Karpas-422 (cell line): ENCODE measurements around the gene MAG. TPM values are rescaled to one million over a fixed set of nuclear protein-coding genes. Genes with fewer than 3 reads are reported as not detected.
A peak's percentile ranks its signal among the peaks of the same experiment; 100 is the strongest.

ENCODE experiments used
- DNase-seq: peaks from one replicate; pipeline ENCODE4 v3.0.0-alpha.2; 2015
- H2AFZ ChIP-seq: fragments of 200-600 bp; sonication (generic); 2 replicates; pipeline ENCODE4 v1.6.1; 2014; ENCODE audit warnings: antibody characterized with exemption, low read length, mixed read lengths
- H3K27ac ChIP-seq: fragments of 200-600 bp; sonication (generic); 2 replicates; pipeline ENCODE4 v1.5.1; 2014; ENCODE audit warnings: mild to moderate bottlenecking, low read length, moderate library complexity
- H3K27me3 ChIP-seq: fragments of 200-600 bp; sonication (generic); 2 replicates; pipeline ENCODE4 v1.6.1; 2014; ENCODE audit warnings: low read length, mixed read lengths
- H3K36me3 ChIP-seq: fragments of 200-600 bp; sonication (generic); 2 replicates; pipeline ENCODE4 v1.6.1; 2014; ENCODE audit warnings: low read length, mixed read lengths; ENCODE audit not compliant: insufficient read depth
- H3K4me1 ChIP-seq: fragments of 200-600 bp; sonication (generic); 2 replicates; pipeline ENCODE4 v1.6.1; 2014; ENCODE audit warnings: mild to moderate bottlenecking, low read length, mixed read lengths
- H3K4me2 ChIP-seq: fragments of 200-600 bp; sonication (generic); 2 replicates; pipeline ENCODE4 v1.6.1; 2014; ENCODE audit warnings: low read length, low read depth, mild to moderate bottlenecking; ENCODE audit not compliant: poor library complexity, severe bottlenecking
- H3K4me3 ChIP-seq: fragments of 200-600 bp; sonication (generic); 2 replicates; pipeline ENCODE4 v1.5.1; 2014; ENCODE audit warnings: mild to moderate bottlenecking, antibody characterized with exemption, low read length, mixed read lengths
- H3K79me2 ChIP-seq: fragments of 200-600 bp; sonication (generic); 2 replicates; pipeline ENCODE4 v1.6.1; 2014; ENCODE audit warnings: mild to moderate bottlenecking, low read length, mixed read lengths
- H3K9ac ChIP-seq: fragments of 200-600 bp; sonication (generic); 2 replicates; pipeline ENCODE4 v1.6.0; 2014; ENCODE audit warnings: low read length
- H3K9me2 ChIP-seq: fragments of 200-600 bp; sonication (generic), shearing (Covaris generic); replicated peaks from 2 replicates; pipeline ENCODE4 v1.6.0; 2014; ENCODE audit warnings: mild to moderate bottlenecking, low read length, moderate library complexity; ENCODE audit not compliant: insufficient read depth
- H3K9me3 ChIP-seq: fragments of 300-700, 200-600 bp; sonication (generic); 2 replicates; pipeline ENCODE4 v1.6.1; 2014; ENCODE audit warnings: low read length, mixed read lengths
- H4K20me1 ChIP-seq: fragments of 200-600 bp; sonication (generic); 2 replicates; pipeline ENCODE4 v1.6.1; 2014; ENCODE audit warnings: mild to moderate bottlenecking, antibody characterized with exemption, low read length, low read depth; ENCODE audit not compliant: insufficient read depth
- total RNA-seq: library from RNA; depleted of rRNA; stranded (reverse); fragments of >200 nt; shearing (Covaris generic); gene quantifications from 2 replicates; pipeline ENCODE4 v1.2.3, GENCODE V29; 2014; ENCODE audit warnings: low replicate concordance

The MAG gene
- total RNA-seq, 1 experiment from 2014 or later, result not detected

DNA sequence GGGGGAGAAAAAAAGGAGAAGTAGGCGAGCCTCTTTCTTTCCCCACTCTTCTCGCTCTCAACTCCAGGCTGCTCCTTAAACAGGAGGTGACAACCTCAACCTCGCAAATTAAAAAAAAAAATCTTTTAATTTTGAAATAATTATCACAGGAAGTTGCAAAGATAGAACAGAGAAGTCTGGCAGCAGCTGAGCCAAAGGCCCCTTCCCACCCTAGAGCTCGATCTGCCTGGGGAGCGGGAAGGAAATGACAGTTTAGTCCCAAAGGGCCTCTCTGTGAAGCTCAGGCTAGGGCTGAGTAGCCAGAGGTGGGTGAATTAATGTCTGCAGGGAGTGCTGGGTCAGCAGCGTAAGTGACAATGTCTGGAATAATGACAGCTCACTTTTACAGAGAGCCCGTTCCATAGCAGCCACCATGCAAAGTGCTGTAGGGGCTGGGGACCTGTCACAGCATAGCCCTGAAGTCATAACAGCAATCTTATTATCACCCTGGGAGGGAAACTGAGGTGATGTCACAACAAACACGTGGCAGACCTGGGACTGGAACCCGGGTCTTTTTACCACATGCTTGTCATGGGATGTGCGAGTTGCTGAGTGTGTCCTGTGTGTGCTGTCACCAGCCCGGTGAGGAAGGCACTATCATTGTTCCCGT lies 28.2 kb downstream of the MAG start:
- Histone ChIP-seq H2AFZ (no peak overlapping the region), H3K4me1 (peaks cover 63% of the 10 kb centered on the region), H3K79me2 (no peaks in the 10 kb centered on the region), H3K9me2 (no peaks in the 10 kb centered on the region), H3K9me3 (peaks cover 4% of the 10 kb centered on the region), H3K4me3 (peak overlapping the region; percentile 51), H3K9ac (peak overlapping the region; percentile 55), H3K27ac (peak overlapping the region; percentile 73), H4K20me1 (no peaks in the 10 kb centered on the region), H3K36me3 (no peaks in the 10 kb centered on the region), H3K4me2 (peak overlapping the region; percentile 70), H3K27me3 (no peaks in the 10 kb centered on the region)
- peak; percentile 87 for DNase-seq

DNA sequence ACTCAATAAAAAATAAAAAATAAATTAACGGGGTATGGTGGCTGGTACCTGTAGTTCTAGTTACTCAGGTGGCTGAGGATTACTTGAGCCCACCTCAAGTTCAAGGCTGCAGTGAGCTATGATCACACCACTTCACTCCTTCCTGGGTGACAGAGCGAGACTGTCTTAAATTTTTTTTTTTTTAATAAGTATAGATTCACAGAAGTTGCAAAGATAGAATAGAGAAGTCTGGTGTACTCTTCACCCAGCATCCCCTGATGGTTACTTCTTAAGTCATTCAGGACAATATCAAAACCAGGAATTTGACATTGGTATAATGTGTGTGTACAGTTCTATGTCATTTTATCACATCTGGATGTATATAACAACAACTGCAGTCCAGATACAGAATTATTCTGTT lies 29.3 kb downstream of the MAG start:
- no peaks in the 10 kb centered on the region for H3K9me2 ChIP-seq
- no peak overlapping the region for H3K4me3 ChIP-seq
- peak overlapping the region; percentile 55 for H3K9ac ChIP-seq
- H4K20me1 ChIP-seq, result no peaks in the 10 kb centered on the region
- no peaks in the 10 kb centered on the region for H3K36me3 ChIP-seq
- no peak overlapping the region for H2AFZ ChIP-seq
- no peaks in the 10 kb centered on the region for H3K79me2 ChIP-seq
- peak; percentile 63 for DNase-seq
- peaks cover 71% of the 10 kb centered on the region for H3K4me1 ChIP-seq
- H3K27ac ChIP-seq, result peak overlapping the region; percentile 73
- H3K4me2 ChIP-seq, result peak overlapping the region; percentile 70
- H3K9me3 ChIP-seq, result peaks cover 4% of the 10 kb centered on the region
- no peaks in the 10 kb centered on the region for H3K27me3 ChIP-seq

DNA sequence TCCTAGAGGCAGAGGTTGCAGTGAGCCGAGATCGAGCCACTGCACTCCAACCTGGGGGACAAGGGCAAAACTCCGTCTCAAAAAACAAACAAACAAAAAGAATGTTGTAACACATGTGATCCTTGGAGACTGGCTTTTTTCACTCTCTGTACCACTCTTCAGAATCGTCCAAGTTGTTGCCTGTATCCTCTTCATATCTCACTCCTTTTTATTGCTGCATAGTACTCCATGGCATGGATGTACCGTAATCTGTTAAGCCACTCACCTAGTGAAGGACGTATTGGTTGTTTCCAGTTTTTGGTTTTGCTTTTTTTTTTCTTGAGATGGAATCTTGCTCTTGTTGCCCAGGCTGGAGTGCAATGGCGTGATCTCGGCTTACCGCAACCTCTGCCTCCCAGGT lies 30.1 kb downstream of the MAG start:
- H4K20me1 ChIP-seq, result no peaks in the 10 kb centered on the region
- no peak overlapping the region for H3K27ac ChIP-seq
- DNase-seq, result no peak
- no peak overlapping the region for H2AFZ ChIP-seq
- H3K4me2 ChIP-seq, result no peak overlapping the region
- no peaks in the 10 kb centered on the region for H3K9me2 ChIP-seq
- H3K9ac ChIP-seq, result no peak overlapping the region
- H3K9me3 ChIP-seq, result peaks cover 4% of the 10 kb centered on the region
- no peaks in the 10 kb centered on the region for H3K27me3 ChIP-seq
- peaks cover 71% of the 10 kb centered on the region for H3K4me1 ChIP-seq
- no peaks in the 10 kb centered on the region for H3K79me2 ChIP-seq
- no peak overlapping the region for H3K4me3 ChIP-seq
- no peaks in the 10 kb centered on the region for H3K36me3 ChIP-seq

DNA sequence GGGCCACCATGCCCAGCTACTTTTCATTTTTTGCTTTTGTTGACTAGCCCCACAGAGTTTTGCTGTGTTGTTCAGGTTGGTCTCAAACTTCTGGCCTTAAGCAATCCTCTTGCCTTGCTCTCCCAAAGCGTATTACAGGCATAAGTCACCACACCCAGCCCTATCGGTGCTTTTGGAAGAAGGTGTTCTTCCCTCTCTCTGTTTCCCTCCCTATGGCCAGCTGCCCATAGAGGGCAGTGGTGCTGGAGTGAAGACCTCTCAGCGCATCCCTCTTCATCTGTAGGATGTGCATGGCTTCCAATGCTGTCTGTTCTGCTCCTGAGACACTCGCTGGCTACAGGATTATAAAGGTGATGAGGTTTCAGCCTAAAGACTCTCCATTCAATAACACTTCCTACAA lies 35.7 kb downstream of the MAG start:
- Histone ChIP-seq H3K9me2 (no peaks in the 10 kb centered on the region), H3K9ac (no peak overlapping the region), H3K27me3 (no peaks in the 10 kb centered on the region), H4K20me1 (peaks cover 8% of the 10 kb centered on the region; the same call in 1 of the 2 replicates), H2AFZ (no peak overlapping the region), H3K9me3 (no peaks in the 10 kb centered on the region), H3K4me1 (peaks cover 82% of the 10 kb centered on the region), H3K79me2 (peaks cover 8% of the 10 kb centered on the region; the same call in 1 of the 2 replicates), H3K4me3 (no peak overlapping the region), H3K4me2 (no peak overlapping the region), H3K36me3 (peaks cover 12% of the 10 kb centered on the region), H3K27ac (no peak overlapping the region)
- no peak for DNase-seq

DNA sequence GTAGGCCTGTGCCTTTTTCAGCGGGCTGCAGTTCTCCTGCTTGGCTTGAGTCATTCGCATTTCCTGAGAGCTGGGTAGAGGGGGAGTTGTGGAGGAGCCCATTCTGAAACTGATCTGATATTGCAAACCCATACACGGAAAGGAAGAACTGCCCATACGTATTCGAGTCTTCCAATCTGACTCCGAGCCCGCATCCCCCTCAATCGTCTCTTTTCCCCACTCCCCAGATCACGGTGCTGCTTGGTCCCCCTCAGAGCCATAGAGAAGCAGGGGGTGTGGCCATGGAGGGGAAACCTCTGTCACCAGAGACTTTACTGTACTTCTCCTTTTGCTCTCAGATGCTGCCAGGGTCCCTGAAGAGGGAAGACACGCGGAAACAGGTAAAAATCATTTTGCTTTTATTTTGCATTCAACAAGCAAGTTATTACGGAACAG lies 36.9 kb downstream of the MAG start, which contains the start of gene CD22:
Gene CD22 (plus strand): TSS at position 337 of the 435 bp plus-strand sequence. CDS start 2,854 bp downstream, outside the sequence.
- Histone ChIP-seq H2AFZ (no peak within 1 kb of the TSS), H3K79me2 (peaks cover 10% of the 10 kb centered on the region; the same call in 1 of the 2 replicates), H4K20me1 (peaks cover 21% of the 10 kb centered on the region; the same call in 1 of the 2 replicates), H3K9me3 (no peaks in the 10 kb centered on the region), H3K27me3 (no peaks in the 10 kb centered on the region), H3K4me2 (peak within 1 kb of the TSS; percentile 98), H3K27ac (peak within 1 kb of the TSS; percentile 90), H3K36me3 (peaks cover 25% of the 10 kb centered on the region), H3K4me1 (peaks cover 83% of the 10 kb centered on the region), H3K4me3 (peak within 1 kb of the TSS; percentile 92), H3K9me2 (no peaks in the 10 kb centered on the region), H3K9ac (peak within 1 kb of the TSS; percentile 95)
- peak; percentile 94 for DNase-seq

DNA sequence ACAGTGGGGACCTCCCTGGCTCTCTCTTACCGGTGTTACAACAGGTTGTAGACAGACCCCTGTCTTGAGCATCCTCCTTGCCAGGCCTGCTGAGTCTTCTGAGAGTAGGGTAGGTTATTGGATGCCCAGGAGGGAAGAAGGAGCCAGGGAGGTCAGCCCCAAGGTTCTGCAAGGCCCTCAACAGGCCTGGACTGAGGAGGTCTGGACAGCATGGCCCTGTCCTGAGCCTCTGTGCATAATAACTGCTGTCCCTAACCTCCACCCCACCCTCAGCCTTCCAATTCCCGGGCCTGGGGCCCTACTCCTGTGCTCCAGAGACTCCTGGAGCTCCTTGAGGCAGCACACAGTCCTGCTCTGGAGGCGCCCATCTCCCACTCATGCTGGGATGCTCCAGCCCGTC lies 37.4 kb downstream of the MAG start:
- Histone ChIP-seq H3K36me3 (peaks cover 29% of the 10 kb centered on the region), H3K9ac (peak overlapping the region; percentile 95), H3K4me3 (peak overlapping the region; percentile 92), H3K27me3 (no peaks in the 10 kb centered on the region), H4K20me1 (peaks cover 25% of the 10 kb centered on the region; the same call in 1 of the 2 replicates), H3K4me2 (peak overlapping the region; percentile 98), H2AFZ (no peak overlapping the region), H3K4me1 (peaks cover 81% of the 10 kb centered on the region), H3K79me2 (peaks cover 10% of the 10 kb centered on the region; the same call in 1 of the 2 replicates), H3K27ac (peak overlapping the region; percentile 90), H3K9me2 (no peaks in the 10 kb centered on the region), H3K9me3 (no peaks in the 10 kb centered on the region)
- no peak for DNase-seq

DNA sequence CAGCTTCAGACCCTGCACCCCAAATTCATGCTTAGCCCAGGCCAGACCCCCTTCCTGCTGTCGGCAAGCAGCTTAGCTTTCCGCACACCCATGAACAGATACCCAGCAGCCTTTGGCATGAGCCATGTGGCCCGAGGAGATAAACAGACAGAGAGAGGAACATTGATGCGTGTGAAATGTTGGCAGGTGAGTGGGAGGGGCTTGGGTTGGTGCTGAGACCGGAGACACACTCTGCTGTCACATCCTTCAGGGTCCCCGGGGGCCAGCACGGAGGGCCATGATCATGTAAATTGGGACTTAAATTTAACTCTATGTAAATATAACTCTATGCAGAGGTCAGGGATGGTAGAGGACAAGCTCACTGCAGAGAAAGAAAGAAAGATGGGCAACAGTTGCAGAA lies 38.5 kb downstream of the MAG start:
- Histone ChIP-seq H3K9me3 (no peaks in the 10 kb centered on the region), H3K9me2 (no peaks in the 10 kb centered on the region), H3K27ac (peak overlapping the region; percentile 90), H3K79me2 (peaks cover 10% of the 10 kb centered on the region; the same call in 1 of the 2 replicates), H3K9ac (peak overlapping the region; percentile 95), H2AFZ (no peak overlapping the region), H3K27me3 (no peaks in the 10 kb centered on the region), H3K4me3 (peak overlapping the region; percentile 92), H3K4me1 (peaks cover 70% of the 10 kb centered on the region), H3K36me3 (peaks cover 32% of the 10 kb centered on the region), H3K4me2 (peak overlapping the region; percentile 98), H4K20me1 (peaks cover 26% of the 10 kb centered on the region; the same call in 1 of the 2 replicates)
- peak; percentile 98 for DNase-seq

DNA sequence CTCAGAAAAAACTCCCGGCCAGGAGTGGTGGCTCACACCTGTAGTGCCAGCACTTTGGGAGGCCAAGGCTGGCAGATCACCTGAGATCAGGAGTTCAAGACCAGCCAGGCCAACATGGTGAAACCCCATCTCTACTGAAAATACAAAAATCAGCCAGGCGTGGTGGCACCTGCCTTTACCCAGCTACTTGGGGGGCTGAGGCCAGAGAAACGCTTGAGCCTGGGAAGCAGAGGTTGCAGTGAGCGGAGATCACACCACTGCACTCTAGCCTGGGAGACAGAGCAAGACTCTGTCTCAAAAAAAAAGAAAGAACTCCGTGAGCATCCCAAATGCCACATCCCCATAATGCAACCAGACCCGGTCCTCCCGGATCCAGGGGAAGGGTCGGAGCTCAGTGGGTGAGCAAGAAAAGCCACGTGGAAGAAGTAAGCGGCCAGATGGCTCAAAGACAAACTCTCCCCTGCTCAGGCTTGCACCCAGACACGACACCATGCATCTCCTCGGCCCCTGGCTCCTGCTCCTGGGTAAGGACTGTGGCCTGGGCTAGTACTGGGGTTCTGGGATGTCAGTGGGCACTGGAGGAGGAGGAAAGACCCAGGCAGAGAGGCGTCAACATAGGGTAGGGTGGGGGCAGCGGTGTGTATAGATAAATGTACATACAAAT lies 39.7 kb downstream of the MAG start:
- Histone ChIP-seq H3K4me2 (peak overlapping the region; percentile 98), H3K9ac (peak overlapping the region; percentile 67), H4K20me1 (peaks cover 26% of the 10 kb centered on the region; the same call in 1 of the 2 replicates), H3K9me3 (no peaks in the 10 kb centered on the region), H3K4me1 (peaks cover 65% of the 10 kb centered on the region), H2AFZ (no peak overlapping the region), H3K79me2 (peaks cover 10% of the 10 kb centered on the region; the same call in 1 of the 2 replicates), H3K36me3 (peaks cover 34% of the 10 kb centered on the region), H3K4me3 (peak overlapping the region; percentile 92), H3K27me3 (no peaks in the 10 kb centered on the region), H3K27ac (peak overlapping the region; percentile 90), H3K9me2 (no peaks in the 10 kb centered on the region)
- DNase-seq, result no peak
